Upper lobe of left lung (tissue), 6 donors: ENCODE measurements around the gene ASB1. TPM values are rescaled to one million over a fixed set of nuclear protein-coding genes. Genes with fewer than 3 reads are reported as not detected.

ENCODE experiments used
- ATAC-seq, 2 donors: fragments of 200-7000 bp; cut with Tn5 transposase; one replicate each; pipeline ENCODE4 v1.9.1; 2022; ENCODE audit warnings: mild to moderate bottlenecking in 2 of 2, moderate library complexity in 2 of 2; ENCODE audit not compliant: low FRiP score in 2 of 2
- DNase-seq, 2 donors: peaks; one replicate each; pipeline ENCODE4 v3.0.0-alpha.2; 2019 to 2020
- H3K27ac ChIP-seq, 4 donors: fragments of 200-600 bp; sonication (generic); one replicate each; pipeline ENCODE4 v1.5.1; 2016 to 2019
- H3K27me3 ChIP-seq, 4 donors: fragments of 200-600 bp; sonication (generic); one replicate each; pipeline ENCODE4 v1.5.1; 2017 to 2019
- H3K36me3 ChIP-seq, 4 donors: fragments of 200-600 bp; sonication (generic); one replicate each; pipeline ENCODE4 v1.5.1; 2016 to 2019
- H3K4me1 ChIP-seq, 4 donors: fragments of 200-600 bp; sonication (generic); one replicate each; pipeline ENCODE4 v1.5.1; 2018 to 2019
- H3K4me3 ChIP-seq, 4 donors: fragments of 200-600 bp; sonication (generic); one replicate each; pipeline ENCODE4 v1.5.1; 2017 to 2019; ENCODE audit warnings: mild to moderate bottlenecking in 2 of 4, moderate library complexity in 1 of 4
- H3K9me3 ChIP-seq, 4 donors: fragments of 200-600 bp; sonication (generic); one replicate each; pipeline ENCODE4 v1.5.1; 2018 to 2019
- EP300 ChIP-seq, 4 donors: sonication (generic); formaldehyde crosslinking; IDR thresholded peaks; one replicate each; pipeline ENCODE4 v1.5.1; 2017; ENCODE audit warnings: antibody characterized with exemption in 4 of 4, control low read depth in 2 of 4
- POLR2A ChIP-seq, 4 donors: fragments of 450-650 bp; IDR thresholded peaks; one replicate each; pipeline ENCODE4 v1.5.1; 2016 to 2017; ENCODE audit warnings: antibody characterized with exemption in 4 of 4, mild to moderate bottlenecking in 2 of 4
- POLR2AphosphoS5 ChIP-seq, 2 donors: sonication (generic); formaldehyde crosslinking; IDR thresholded peaks; one replicate each; pipeline ENCODE4 v1.5.1; 2017; ENCODE audit warnings: antibody characterized with exemption in 2 of 2
- WGBS, 2 donors: methylation state at CpG; one replicate each; pipeline ENCODE4 v1.1.5; 2017 to 2018; 5-methylcytosine and 5-hydroxymethylcytosine counted together
- total RNA-seq, 6 donors: library from RNA; depleted of rRNA in 4 of 6; stranded (reverse); fragments of >200 nt in 4 of 6; gene quantifications; one replicate each; pipeline versions ENCODE4 v1.1.0 to v1.2.1, GENCODE V29; 2016 to 2021
- TF ChIP-seq, protein P1 (sequence below), 6 experiments: fragments of 450-650 bp in 4 of 6; fragments of 200-600 bp in 2 of 6; sonication (generic) in 2 of 6; IDR thresholded peaks; one replicate each; pipeline ENCODE4 v1.5.1; 2016 to 2019; ENCODE audit warnings: antibody characterized with exemption in 6 of 6
- donor health status: DM: no; HTN: no; CAD: no; lungs with moderate emphysema.
- donor health status: DM: no; HTN: yes; CAD: no; lungs with severe emphysema.

Gene ASB1
- total RNA-seq, 6 donors from 2014 or later = 12.7 to 29.4 (median 24.3) TPM

DNA sequence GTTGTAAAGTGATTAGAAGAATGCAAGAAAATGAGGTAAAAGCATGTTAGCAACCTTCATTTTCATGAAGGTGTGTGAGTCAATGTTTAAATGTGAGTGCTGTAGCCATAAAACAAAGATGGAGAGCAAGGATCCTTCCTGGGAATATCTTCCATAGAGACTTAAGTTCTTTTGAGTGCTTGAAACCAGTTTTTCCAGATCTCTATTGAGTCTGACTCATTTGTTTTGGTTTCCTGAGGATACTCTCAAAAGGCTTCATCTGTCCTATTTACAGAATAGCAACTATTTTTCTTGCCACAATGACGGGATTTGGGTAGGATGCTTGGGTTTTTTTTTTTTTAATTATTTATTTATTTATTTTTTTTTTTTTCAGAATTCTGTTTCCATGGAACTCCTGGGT lies 45.9 kb upstream of the ASB1 start:
- Histone ChIP-seq H3K27me3 (no peaks in the 10 kb centered on the region), H3K4me1 (peaks cover 10 to 26% (median 24%) of the 10 kb centered on the region in 4 donors), H3K36me3 (peaks cover 0 to 5% (median 0%) of the 10 kb centered on the region in 4 donors), H3K9me3 (no peaks in the 10 kb centered on the region), H3K4me3 (no peak overlapping the region), H3K27ac (no peak overlapping the region)
- ATAC-seq (no peak), DNase-seq (no peak)
- TF ChIP-seq POLR2AphosphoS5 (IDR thresholded peaks at IDR 0.05) (no peak), POLR2A (IDR thresholded peaks at IDR 0.05) (no peak), EP300 (IDR thresholded peaks at IDR 0.05) (no peak)
- TF ChIP-seq, protein P1, sequence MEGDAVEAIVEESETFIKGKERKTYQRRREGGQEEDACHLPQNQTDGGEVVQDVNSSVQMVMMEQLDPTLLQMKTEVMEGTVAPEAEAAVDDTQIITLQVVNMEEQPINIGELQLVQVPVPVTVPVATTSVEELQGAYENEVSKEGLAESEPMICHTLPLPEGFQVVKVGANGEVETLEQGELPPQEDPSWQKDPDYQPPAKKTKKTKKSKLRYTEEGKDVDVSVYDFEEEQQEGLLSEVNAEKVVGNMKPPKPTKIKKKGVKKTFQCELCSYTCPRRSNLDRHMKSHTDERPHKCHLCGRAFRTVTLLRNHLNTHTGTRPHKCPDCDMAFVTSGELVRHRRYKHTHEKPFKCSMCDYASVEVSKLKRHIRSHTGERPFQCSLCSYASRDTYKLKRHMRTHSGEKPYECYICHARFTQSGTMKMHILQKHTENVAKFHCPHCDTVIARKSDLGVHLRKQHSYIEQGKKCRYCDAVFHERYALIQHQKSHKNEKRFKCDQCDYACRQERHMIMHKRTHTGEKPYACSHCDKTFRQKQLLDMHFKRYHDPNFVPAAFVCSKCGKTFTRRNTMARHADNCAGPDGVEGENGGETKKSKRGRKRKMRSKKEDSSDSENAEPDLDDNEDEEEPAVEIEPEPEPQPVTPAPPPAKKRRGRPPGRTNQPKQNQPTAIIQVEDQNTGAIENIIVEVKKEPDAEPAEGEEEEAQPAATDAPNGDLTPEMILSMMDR (IDR thresholded peaks at IDR 0.05) = no peak
- WGBS, 2 donors = 69 to 77% methylated on average over 1 of the region's 1 CpG

DNA sequence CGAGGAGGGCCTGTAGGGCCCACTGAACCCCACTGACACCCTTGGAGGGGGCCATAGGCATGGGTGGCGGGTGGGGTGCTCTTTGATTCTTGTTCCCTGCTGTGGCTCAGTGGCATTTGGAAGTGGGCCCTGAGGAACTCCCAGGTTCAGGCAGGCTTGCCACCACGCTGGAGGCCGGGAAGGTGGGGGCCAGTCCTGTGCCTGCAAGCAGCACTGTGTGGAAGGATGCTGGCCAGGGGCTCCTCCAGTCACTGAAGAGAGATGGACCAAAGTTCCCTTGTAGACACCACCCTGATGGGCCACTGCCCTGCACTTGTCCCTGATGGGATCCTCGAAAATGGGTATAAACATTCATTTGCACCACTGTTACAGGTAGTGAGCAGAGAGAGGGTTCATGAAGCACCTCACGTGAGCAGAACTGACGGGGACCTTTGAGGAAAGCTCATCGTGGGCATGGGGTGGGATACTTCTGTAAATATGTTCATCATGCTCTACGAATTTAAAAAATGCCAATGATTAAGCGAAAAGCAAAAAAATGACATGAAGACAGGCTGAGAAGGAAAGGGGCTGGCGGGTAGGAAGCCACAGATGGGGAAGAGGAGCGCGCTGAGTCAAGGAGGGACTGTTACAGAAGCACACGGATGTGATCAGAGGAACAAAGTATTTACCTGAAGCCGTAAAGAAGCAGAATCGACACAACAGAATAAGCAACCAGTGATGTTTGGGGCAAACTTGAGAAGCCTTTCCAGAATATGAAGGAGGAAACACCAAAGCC lies 45.2 kb upstream of the ASB1 start:
- ATAC-seq (peak in 1 of 2 donors; percentile 44), DNase-seq (peak in 1 of 2 donors; percentile 50)
- peak overlapping the region; percentile 21 to 67 (median 41) for H3K27ac ChIP-seq
- H3K4me3 ChIP-seq = no peak overlapping the region
- no peaks in the 10 kb centered on the region for H3K27me3 ChIP-seq
- no peak for TF ChIP-seq POLR2AphosphoS5 (IDR thresholded peaks at IDR 0.05)
- no peak for TF ChIP-seq EP300 (IDR thresholded peaks at IDR 0.05)
- TF ChIP-seq POLR2A (IDR thresholded peaks at IDR 0.05) = no peak
- TF ChIP-seq, protein P1 (IDR thresholded peaks at IDR 0.05) = no peak
- H3K4me1 ChIP-seq = peaks cover 10 to 26% (median 24%) of the 10 kb centered on the region in 4 donors
- peaks cover 0 to 5% (median 0%) of the 10 kb centered on the region in 4 donors for H3K36me3 ChIP-seq
- no peaks in the 10 kb centered on the region for H3K9me3 ChIP-seq
- 67 to 84% methylated on average over 16 of the region's 16 CpGs for WGBS, 2 donors

DNA sequence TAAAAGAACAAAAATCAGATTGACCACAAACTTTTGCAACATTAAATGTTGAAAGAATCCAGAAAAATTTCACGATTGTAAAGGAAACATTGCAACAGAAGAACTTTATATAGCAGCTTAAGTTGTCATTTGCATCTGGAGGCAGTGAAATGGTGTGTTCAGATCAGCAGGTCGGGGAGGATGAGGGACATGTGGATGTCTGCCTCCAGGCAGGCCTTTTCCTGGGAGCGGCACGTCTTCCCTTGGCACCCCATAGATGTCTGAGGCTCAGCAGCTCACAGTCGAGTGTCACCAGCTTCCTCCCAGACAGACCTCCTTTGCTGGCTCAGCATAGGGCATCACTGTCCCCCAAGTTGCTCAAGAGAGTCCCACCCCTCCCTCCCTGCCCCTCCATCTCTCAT lies 44.3 kb upstream of the ASB1 start:
- H3K4me3 ChIP-seq = no peak overlapping the region
- DNase-seq (no peak), ATAC-seq (peak; percentile 12 to 50)
- H3K27ac ChIP-seq = peak overlapping the region; percentile 21 to 67 (median 41)
- TF ChIP-seq EP300 (IDR thresholded peaks at IDR 0.05) (no peak), POLR2A (IDR thresholded peaks at IDR 0.05) (peak in 1 of 4 donors; percentile 30), POLR2AphosphoS5 (IDR thresholded peaks at IDR 0.05) (peak in 1 of 2 donors; percentile 10)
- TF ChIP-seq, protein P1 (IDR thresholded peaks at IDR 0.05) = no peak
- no peaks in the 10 kb centered on the region for H3K9me3 ChIP-seq
- peaks cover 0 to 5% (median 0%) of the 10 kb centered on the region in 4 donors for H3K36me3 ChIP-seq
- WGBS, 2 donors = 70 to 80% methylated on average over 5 of the region's 5 CpGs
- H3K27me3 ChIP-seq = no peaks in the 10 kb centered on the region
- H3K4me1 ChIP-seq = peaks cover 10 to 28% (median 25%) of the 10 kb centered on the region in 4 donors

DNA sequence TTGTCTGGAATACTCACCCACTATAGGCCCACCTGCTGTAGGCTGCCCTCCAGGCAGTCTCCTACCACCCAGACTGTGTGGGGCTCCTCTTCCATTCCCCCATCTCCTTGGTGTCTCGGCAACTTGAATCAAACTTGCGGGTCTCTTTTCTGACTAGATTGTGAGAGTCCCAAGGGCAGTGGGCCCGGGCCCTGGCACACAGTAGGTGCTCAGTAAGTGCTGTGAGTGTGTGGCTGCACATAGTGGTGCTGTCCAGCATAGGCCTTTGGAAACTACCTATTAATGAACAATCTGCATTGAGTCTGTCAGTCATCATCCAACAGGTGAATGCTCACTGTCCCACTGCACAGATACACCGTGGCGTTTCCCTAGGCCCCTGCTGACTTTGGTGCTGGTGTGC lies 43.6 kb upstream of the ASB1 start:
- no peak overlapping the region for H3K4me3 ChIP-seq
- ATAC-seq (no peak), DNase-seq (no peak)
- peaks cover 10 to 28% (median 25%) of the 10 kb centered on the region in 4 donors for H3K4me1 ChIP-seq
- peaks cover 0 to 5% (median 0%) of the 10 kb centered on the region in 4 donors for H3K36me3 ChIP-seq
- H3K27me3 ChIP-seq = no peaks in the 10 kb centered on the region
- TF ChIP-seq POLR2A (IDR thresholded peaks at IDR 0.05) (no peak), EP300 (IDR thresholded peaks at IDR 0.05) (no peak), POLR2AphosphoS5 (IDR thresholded peaks at IDR 0.05) (no peak)
- TF ChIP-seq, protein P1 (IDR thresholded peaks at IDR 0.05) = no peak
- 94 to 97% methylated on average over 5 of the region's 5 CpGs for WGBS, 2 donors
- H3K9me3 ChIP-seq = no peaks in the 10 kb centered on the region
- peak overlapping the region; percentile 21 to 67 (median 41) for H3K27ac ChIP-seq
